D721Med (cell line): ENCODE results near the gene LAMC1.

Source experiments
- DNase-seq: peaks from one replicate; pipeline ENCODE4 v3.0.0; 2011; ENCODE audit warnings: low spot score; ENCODE audit not compliant: insufficient read length
- FAIRE-seq: peaks from 2 replicates; lab custom pipeline; 2011; peaks lifted over from hg19 to GRCh38; lab: Jason Lieb, UNC
- TF ChIP-seq, protein P1 (sequence below): IDR thresholded peaks from 2 replicates; pipeline ENCODE4 v1.5.1; 2012; ENCODE audit warnings: mild to moderate bottlenecking, control low read depth; ENCODE audit not compliant: insufficient read depth; ENCODE audit errors: missing control alignments

The LAMC1 gene

DNA sequence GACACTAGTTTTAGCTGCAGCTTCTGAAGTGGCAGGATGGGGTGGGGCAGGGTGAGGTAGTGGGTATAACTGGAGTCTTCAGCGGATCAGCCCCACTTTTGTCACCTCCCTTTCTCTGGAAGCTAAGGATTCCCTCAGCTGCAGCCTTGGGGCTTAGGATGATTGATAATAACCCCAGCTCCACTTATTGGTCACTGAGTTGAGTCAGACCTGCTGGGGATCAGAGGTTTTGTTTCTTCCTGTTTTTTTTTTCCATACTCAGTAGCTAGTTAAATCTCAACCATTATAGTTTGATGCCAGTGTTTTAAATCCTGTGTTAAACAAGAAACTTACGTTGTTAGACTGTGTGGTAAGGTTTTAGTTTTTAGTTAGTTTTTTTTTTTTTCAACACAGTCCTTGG lies 57.2 kb downstream of the LAMC1 start:
- FAIRE-seq (no peak), DNase-seq (no peak)
- TF ChIP-seq, protein P1, sequence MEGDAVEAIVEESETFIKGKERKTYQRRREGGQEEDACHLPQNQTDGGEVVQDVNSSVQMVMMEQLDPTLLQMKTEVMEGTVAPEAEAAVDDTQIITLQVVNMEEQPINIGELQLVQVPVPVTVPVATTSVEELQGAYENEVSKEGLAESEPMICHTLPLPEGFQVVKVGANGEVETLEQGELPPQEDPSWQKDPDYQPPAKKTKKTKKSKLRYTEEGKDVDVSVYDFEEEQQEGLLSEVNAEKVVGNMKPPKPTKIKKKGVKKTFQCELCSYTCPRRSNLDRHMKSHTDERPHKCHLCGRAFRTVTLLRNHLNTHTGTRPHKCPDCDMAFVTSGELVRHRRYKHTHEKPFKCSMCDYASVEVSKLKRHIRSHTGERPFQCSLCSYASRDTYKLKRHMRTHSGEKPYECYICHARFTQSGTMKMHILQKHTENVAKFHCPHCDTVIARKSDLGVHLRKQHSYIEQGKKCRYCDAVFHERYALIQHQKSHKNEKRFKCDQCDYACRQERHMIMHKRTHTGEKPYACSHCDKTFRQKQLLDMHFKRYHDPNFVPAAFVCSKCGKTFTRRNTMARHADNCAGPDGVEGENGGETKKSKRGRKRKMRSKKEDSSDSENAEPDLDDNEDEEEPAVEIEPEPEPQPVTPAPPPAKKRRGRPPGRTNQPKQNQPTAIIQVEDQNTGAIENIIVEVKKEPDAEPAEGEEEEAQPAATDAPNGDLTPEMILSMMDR = no peak

DNA sequence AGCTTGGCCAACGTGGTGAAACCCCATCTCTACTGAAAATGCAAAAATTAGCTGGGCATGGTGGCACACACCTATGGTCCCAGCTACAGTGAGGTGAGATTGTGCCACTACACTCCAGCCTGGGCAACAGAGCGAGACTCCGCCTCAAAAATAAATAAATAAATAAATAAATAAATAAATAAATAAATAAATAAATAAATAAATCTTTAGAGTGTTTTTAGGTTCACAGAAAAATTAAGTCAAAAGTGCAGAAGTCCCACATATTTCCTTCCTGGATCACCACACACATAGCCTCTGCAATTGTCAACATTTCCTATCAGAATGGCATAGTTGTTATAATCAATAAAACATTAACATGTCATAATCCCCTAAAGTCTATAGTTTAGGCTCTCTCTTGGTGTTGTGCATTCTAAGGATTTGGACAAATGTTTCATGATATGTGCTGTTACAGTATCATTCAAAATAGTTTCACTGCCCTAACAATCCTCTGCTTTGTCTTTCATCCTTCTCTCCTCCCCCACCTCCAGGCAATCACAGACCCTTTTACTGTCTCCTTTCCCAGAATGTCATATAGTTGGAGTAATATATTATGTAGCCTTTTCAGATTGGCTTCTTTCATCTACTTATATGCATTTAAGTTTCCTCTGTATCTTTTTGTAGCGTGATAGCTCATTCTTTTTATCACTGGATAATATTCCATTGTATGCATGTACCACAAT lies 58.3 kb downstream of the LAMC1 start:
- no peak for DNase-seq
- FAIRE-seq = no peak
- TF ChIP-seq, protein P1 = no peak

DNA sequence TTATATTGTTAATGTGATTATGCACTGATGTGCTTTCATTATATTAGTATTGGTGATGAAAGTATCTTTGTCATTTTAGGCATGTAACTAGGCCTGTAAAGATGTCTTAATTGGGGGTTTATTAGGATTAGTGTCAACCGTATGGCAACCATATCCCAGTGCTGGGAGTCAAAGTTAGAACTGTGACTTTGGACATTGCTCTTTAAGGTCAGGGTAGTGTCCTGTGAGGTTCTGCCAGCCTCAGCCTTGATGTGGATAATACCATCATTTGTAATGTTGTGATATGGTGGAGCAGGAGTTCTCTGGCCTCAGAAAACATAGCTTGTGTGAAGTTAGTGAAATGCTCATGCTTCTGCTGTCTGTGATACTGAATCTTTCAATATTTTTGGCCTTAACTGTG lies 59.4 kb downstream of the LAMC1 start:
- FAIRE-seq = no peak
- TF ChIP-seq, protein P1 = no peak

DNA sequence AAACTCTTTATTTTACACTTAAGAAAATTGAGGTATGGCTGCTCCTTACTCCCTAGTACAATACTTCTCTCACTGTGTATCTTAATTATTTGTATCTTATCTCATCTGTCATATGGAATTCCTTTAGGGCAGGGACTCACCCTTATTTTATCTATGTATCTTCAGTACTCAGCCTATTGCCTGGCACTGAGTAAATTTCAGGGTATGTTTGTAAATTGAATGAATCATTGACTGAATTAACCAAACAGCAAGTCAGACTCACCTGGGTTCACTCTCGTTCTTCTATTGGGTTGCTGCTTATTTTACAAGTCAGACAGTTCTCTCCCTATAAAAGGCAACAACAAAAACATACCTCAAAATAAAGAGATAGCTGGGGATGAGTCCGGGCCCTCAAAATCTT lies 63.8 kb downstream of the LAMC1 start:
- TF ChIP-seq, protein P1 = no peak
- DNase-seq (no peak), FAIRE-seq (peak; percentile 6)

More for the DNA sequence above, 59.4 kb downstream of the LAMC1 start:
- DNase-seq = no peak

DNA sequence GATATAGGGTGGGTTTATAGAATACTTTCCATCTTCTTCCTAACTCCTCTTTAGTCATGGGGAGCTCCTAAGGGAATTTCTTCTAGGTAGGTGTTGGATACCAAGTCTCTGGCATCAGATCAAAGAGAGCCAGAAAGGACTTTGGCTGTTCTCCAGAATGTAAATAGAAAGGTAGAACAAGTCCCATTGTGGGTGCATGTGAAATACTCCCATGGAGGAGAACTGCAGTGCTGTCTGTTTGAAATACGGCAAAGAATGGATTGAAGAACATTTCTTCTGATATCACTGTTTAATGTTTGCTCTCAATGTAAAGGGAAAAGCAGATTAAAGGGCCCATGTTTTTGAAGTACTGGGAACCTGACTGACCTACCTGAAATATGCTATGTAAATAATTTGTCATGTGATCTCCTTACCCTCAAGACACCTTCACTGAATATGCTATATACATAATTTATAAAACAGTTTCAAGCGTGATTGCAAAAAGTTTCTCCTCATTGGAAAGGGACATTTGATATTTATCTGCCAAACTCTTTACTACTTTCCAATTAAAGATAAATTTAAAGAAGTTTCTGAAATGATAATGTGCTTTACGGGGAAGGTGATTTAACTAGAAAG lies 65.9 kb downstream of the LAMC1 start:
- DNase-seq (no peak), FAIRE-seq (peak; percentile 44)
- TF ChIP-seq, protein P1 = no peak

DNA sequence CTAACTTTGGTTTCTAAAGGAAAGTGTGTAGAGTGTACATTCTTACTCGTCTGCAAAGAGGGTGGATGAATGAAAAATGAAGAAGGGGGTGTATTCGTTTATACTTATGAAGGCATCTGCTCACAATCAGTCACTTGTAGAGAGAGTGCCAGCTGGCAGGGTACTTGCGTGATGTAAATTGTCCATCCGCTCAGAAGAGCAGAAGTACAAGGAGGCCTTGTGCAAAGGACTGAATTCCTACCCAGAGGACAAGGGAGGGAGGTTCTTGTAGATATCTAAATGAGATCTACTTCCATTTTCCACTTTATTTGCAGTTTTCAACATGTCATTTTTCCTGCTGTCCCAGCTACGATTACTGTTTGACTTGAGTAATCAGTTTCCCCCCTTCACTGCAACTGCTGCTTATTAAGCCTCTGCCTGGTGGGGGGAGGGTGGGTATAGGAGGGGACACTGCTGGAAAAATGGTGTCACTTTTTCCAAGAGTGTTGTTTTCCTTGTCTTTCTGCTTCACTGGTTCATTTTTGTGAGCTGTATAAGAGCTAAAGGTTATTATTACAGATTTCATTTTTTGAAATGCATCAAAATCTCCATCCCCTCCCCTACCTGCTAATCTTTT lies 67.3 kb downstream of the LAMC1 start:
- FAIRE-seq (no peak), DNase-seq (no peak)
- TF ChIP-seq, protein P1 = no peak
